ENCODE measurements around the gene DISC1.

DISC1 gene

DNA sequence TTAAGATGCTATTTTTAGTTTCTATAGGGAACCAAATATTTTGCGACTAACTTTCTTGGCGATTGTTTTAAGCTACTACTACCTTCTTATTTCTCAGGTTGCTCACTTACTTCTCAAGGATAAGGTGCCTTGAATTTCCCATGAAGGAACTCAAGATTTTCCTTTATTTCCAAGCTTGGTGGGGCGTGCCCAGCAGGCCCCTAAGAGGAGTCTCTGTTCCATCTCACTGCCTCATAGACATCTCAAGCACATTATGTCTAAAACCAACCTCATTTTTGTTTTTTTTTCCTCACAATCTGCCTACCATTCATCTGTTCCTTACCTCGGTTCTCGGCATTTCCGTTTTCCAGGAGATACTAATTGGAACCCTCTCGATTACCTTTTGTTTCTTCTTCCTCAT is 421.9 kb downstream of the DISC1 start:
- TF ChIP-seq ZNF8 (CRISPR knock-in tag; IDR thresholded peaks at IDR 0.05) (no peak), ZFP30 (CRISPR knock-in tag; IDR thresholded peaks at IDR 0.05) (no peak), ZFP3 (CRISPR knock-in tag; IDR thresholded peaks at IDR 0.05) (no peak), TOX (CRISPR knock-in tag; IDR thresholded peaks at IDR 0.05; ENCODE audit: borderline replicate concordance) (no peak), CSDC2 (CRISPR knock-in tag; IDR thresholded peaks at IDR 0.05) (no peak), ISL1 (CRISPR knock-in tag; IDR thresholded peaks at IDR 0.05) (no peak), OSR1 (CRISPR knock-in tag; IDR thresholded peaks at IDR 0.05) (no peak), RARB (CRISPR knock-in tag; IDR thresholded peaks at IDR 0.05) (no peak), ZNF565 (CRISPR knock-in tag; conservative IDR thresholded peaks at IDR 0.05; ENCODE audit: low read depth) (no peak), GLIS3 (CRISPR knock-in tag; IDR thresholded peaks at IDR 0.05) (no peak), ESRRG (CRISPR knock-in tag; IDR thresholded peaks at IDR 0.05) (no peak), BACH2 (CRISPR knock-in tag; IDR thresholded peaks at IDR 0.05; ENCODE audit: borderline replicate concordance) (no peak), TCF4 (CRISPR knock-in tag; IDR thresholded peaks at IDR 0.05; ENCODE audit: borderline replicate concordance) (no peak)
- TF ChIP-seq, protein P1, sequence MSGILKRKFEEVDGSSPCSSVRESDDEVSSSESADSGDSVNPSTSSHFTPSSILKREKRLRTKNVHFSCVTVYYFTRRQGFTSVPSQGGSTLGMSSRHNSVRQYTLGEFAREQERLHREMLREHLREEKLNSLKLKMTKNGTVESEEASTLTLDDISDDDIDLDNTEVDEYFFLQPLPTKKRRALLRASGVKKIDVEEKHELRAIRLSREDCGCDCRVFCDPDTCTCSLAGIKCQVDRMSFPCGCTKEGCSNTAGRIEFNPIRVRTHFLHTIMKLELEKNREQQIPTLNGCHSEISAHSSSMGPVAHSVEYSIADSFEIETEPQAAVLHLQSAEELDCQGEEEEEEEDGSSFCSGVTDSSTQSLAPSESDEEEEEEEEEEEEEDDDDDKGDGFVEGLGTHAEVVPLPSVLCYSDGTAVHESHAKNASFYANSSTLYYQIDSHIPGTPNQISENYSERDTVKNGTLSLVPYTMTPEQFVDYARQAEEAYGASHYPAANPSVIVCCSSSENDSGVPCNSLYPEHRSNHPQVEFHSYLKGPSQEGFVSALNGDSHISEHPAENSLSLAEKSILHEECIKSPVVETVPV (CRISPR knock-in tag; IDR thresholded peaks at IDR 0.05): no peak
- TF ChIP-seq, protein P2, sequence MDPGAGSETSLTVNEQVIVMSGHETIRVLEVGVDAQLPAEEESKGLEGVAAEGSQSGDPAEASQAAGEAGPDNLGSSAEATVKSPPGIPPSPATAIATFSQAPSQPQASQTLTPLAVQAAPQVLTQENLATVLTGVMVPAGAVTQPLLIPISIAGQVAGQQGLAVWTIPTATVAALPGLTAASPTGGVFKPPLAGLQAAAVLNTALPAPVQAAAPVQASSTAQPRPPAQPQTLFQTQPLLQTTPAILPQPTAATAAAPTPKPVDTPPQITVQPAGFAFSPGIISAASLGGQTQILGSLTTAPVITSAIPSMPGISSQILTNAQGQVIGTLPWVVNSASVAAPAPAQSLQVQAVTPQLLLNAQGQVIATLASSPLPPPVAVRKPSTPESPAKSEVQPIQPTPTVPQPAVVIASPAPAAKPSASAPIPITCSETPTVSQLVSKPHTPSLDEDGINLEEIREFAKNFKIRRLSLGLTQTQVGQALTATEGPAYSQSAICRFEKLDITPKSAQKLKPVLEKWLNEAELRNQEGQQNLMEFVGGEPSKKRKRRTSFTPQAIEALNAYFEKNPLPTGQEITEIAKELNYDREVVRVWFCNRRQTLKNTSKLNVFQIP (CRISPR knock-in tag; IDR thresholded peaks at IDR 0.05; ENCODE audit: borderline replicate concordance, low read depth): no peak
- TF ChIP-seq, protein P3, sequence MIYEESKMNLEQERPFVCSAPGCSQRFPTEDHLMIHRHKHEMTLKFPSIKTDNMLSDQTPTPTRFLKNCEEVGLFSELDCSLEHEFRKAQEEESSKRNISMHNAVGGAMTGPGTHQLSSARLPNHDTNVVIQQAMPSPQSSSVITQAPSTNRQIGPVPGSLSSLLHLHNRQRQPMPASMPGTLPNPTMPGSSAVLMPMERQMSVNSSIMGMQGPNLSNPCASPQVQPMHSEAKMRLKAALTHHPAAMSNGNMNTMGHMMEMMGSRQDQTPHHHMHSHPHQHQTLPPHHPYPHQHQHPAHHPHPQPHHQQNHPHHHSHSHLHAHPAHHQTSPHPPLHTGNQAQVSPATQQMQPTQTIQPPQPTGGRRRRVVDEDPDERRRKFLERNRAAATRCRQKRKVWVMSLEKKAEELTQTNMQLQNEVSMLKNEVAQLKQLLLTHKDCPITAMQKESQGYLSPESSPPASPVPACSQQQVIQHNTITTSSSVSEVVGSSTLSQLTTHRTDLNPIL (CRISPR knock-in tag; IDR thresholded peaks at IDR 0.05; ENCODE audit: low read depth): no peak
- ATAC-seq: no peak

DNA sequence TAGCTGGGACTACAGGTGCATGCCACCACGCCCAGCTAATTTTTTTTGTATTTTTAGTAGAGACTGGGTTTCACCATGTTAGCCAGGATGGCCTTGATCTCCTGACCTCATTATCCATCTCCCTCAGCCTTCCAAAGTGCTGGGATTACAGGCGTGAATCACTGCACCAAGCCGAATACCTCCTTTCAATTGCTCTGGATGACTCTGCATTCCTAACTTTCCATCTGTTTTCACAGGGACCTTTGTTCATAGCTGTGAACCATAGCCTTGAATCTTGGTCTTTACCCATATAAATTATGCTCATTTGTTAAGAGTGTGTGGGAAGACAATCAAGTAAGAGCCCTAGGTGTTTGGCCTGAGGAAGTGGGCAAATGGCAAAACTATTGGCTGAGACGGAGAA is 422.7 kb downstream of the DISC1 start:
- ATAC-seq: no peak
- TF ChIP-seq, protein P1 (CRISPR knock-in tag; IDR thresholded peaks at IDR 0.05): no peak
- no peak for TF ChIP-seq ZNF8 (CRISPR knock-in tag; IDR thresholded peaks at IDR 0.05)
- TF ChIP-seq BACH2 (CRISPR knock-in tag; IDR thresholded peaks at IDR 0.05; ENCODE audit: borderline replicate concordance): no peak
- TF ChIP-seq, protein P4, sequence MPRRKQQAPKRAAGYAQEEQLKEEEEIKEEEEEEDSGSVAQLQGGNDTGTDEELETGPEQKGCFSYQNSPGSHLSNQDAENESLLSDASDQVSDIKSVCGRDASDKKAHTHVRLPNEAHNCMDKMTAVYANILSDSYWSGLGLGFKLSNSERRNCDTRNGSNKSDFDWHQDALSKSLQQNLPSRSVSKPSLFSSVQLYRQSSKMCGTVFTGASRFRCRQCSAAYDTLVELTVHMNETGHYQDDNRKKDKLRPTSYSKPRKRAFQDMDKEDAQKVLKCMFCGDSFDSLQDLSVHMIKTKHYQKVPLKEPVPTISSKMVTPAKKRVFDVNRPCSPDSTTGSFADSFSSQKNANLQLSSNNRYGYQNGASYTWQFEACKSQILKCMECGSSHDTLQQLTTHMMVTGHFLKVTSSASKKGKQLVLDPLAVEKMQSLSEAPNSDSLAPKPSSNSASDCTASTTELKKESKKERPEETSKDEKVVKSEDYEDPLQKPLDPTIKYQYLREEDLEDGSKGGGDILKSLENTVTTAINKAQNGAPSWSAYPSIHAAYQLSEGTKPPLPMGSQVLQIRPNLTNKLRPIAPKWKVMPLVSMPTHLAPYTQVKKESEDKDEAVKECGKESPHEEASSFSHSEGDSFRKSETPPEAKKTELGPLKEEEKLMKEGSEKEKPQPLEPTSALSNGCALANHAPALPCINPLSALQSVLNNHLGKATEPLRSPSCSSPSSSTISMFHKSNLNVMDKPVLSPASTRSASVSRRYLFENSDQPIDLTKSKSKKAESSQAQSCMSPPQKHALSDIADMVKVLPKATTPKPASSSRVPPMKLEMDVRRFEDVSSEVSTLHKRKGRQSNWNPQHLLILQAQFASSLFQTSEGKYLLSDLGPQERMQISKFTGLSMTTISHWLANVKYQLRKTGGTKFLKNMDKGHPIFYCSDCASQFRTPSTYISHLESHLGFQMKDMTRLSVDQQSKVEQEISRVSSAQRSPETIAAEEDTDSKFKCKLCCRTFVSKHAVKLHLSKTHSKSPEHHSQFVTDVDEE (CRISPR knock-in tag; IDR thresholded peaks at IDR 0.05): no peak
- no peak for TF ChIP-seq PPARA (CRISPR knock-in tag; IDR thresholded peaks at IDR 0.05; ENCODE audit: borderline replicate concordance)
- TF ChIP-seq ZC3H10 (CRISPR knock-in tag; IDR thresholded peaks at IDR 0.05): no peak
- TF ChIP-seq ARNTL (CRISPR knock-in tag; IDR thresholded peaks at IDR 0.05; ENCODE audit: borderline replicate concordance, low read depth): no peak
- TF ChIP-seq ZFP30 (CRISPR knock-in tag; IDR thresholded peaks at IDR 0.05): no peak

DNA sequence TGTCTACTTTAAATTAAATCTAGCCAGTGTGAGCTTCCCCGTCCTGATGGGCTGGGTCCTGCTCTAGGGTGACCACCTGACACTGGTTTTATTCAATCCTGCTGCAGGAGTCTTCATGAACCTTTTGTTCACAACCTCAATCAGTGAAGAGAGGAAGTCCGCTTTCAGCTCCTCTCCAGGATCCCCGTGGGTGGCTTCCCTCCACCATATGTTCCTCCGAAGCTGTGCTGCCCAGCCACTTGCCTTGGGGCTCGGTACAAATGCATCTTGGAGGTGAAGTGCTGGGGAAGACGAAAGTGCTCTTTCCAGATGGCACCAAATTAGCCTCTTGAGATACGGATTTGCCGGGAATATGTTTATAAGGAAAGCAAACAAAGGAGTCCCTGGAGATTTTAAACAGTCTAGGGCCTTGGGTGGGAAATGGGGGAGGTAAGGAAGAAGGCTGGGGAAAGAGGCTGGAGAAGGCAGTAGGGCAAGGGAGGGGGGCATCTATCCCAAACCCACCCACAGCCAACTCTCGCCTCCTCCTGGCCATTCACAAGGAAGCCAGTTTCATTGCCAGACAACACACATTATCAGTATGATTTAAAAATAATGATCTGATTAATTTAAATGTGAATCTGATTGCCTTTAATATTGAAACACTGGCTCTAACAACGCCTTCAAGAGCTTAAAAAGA is 430.8 kb downstream of the DISC1 start:
- no peak for ATAC-seq
- TF ChIP-seq ZFP30 (CRISPR knock-in tag; IDR thresholded peaks at IDR 0.05) (no peak), ZC3H10 (CRISPR knock-in tag; IDR thresholded peaks at IDR 0.05) (no peak), CSDC2 (CRISPR knock-in tag; IDR thresholded peaks at IDR 0.05) (no peak), BACH2 (CRISPR knock-in tag; IDR thresholded peaks at IDR 0.05; ENCODE audit: borderline replicate concordance) (no peak), ZNF565 (CRISPR knock-in tag; conservative IDR thresholded peaks at IDR 0.05; ENCODE audit: low read depth) (no peak), PPARA (CRISPR knock-in tag; IDR thresholded peaks at IDR 0.05; ENCODE audit: borderline replicate concordance) (no peak), SNAI2 (CRISPR knock-in tag; IDR thresholded peaks at IDR 0.05) (no peak), ZNF70 (CRISPR knock-in tag; IDR thresholded peaks at IDR 0.05) (no peak)
- TF ChIP-seq, protein P4 (CRISPR knock-in tag; IDR thresholded peaks at IDR 0.05): no peak
- TF ChIP-seq, protein P3 (CRISPR knock-in tag; IDR thresholded peaks at IDR 0.05; ENCODE audit: low read depth): no peak
- TF ChIP-seq, protein P1 (CRISPR knock-in tag; IDR thresholded peaks at IDR 0.05): no peak
